Measurements from ENCODE around the gene ZRANB3. TPM values are rescaled to one million over a fixed set of nuclear protein-coding genes. Genes with fewer than 3 reads are reported as not detected.

The ZRANB3 gene
- total RNA-seq, 2 experiments from 2014 or later = 11.8 to 12.7 TPM

DNA sequence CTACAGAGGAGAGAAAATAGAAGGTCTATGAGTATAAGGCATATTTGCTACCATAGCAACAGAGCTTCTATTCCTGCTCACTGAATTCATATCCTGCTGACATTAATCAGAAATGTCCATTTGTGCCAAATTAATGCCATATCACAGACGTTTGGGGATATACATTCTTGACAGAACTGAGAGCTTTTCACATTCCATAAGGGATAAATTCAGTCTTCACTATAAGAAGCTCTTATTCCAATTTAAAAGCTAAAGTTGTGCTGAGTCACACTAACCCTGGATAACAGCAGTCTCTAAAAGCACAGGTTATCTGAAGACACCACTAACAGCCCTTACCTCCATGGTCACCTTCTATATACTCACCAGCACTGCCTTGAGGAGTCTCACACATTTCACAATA is 300.9 kb downstream of the ZRANB3 start:
- Mint-ChIP-seq H3K4me1 (ENCODE audit: low read depth) (no peaks in the 10 kb centered on the region), H3K9me3 (ENCODE audit: insufficient read depth) (no peaks in the 10 kb centered on the region), H3K27me3 (ENCODE audit: low read depth) (no peaks in the 10 kb centered on the region), H3K36me3 (ENCODE audit: low read depth) (peaks cover 7% of the 10 kb centered on the region), H3K4me3 (no peak overlapping the region), H3K27ac (no peak overlapping the region)
- ChIA-PET CTCF (no interaction called here), POLR2A (no interaction called here)
- no peak for ATAC-seq
- no peak for DNase-seq

DNA sequence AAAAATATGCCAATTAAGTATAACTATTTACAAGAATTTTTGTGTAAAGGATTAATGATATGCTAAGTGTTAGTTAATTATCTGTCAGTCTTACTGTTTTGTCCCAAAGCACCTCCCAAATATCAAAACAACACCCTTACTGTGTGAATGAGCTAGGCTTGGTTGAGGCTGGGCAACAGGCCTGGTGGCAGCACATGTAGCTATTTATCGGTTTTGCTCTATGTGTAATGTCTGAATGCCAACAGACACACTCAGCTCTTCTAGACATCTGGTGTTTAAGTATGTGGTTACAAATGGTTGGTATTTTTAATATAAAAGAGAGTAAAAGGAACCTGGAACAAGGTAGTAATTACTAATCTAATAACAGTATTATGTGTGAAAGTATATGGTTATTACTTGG is 303.6 kb downstream of the ZRANB3 start:
- H3K36me3 Mint-ChIP-seq (ENCODE audit: low read depth) = peaks cover 7% of the 10 kb centered on the region
- DNase-seq = no peak
- H3K27me3 Mint-ChIP-seq (ENCODE audit: low read depth) = no peaks in the 10 kb centered on the region
- H3K9me3 Mint-ChIP-seq (ENCODE audit: insufficient read depth) = no peaks in the 10 kb centered on the region
- POLR2A ChIA-PET = no interaction called here
- H3K4me1 Mint-ChIP-seq (ENCODE audit: low read depth) = no peaks in the 10 kb centered on the region
- no peak for ATAC-seq
- H3K4me3 Mint-ChIP-seq = no peak overlapping the region
- H3K27ac Mint-ChIP-seq = no peak overlapping the region
- CTCF ChIA-PET = interaction anchor here (1.7 kb wide), 1 partner anchor 482 kb away, joined by 6 read pairs; no protein-coding TSS in a partner anchor

DNA sequence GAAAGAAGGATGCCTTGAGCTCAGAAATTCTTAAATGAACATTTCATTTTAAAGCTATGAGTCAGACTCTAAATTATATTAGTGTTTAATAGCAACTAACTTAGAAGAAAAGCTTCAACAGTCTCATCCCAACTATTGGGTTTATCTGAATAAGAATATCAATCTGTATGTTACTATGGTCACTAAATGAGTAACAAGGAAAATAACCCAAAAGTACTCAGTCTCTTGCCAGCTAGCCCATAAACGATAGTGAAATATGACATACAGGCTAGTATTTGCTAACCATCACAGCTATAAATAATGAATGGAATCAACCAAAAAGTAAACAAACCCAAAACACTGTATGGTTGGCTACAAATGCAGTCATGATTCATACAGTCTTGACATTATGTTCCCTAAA is 304.1 kb downstream of the ZRANB3 start:
- ChIA-PET POLR2A (no interaction called here), CTCF (interaction anchor here (1.7 kb wide), 1 partner anchor 483 kb away, joined by 6 read pairs; no protein-coding TSS in a partner anchor)
- peaks cover 7% of the 10 kb centered on the region for H3K36me3 Mint-ChIP-seq (ENCODE audit: low read depth)
- no peaks in the 10 kb centered on the region for H3K27me3 Mint-ChIP-seq (ENCODE audit: low read depth)
- ATAC-seq (no peak), DNase-seq (no peak)
- H3K4me3 Mint-ChIP-seq = no peak overlapping the region
- H3K27ac Mint-ChIP-seq = no peak overlapping the region
- H3K9me3 Mint-ChIP-seq (ENCODE audit: insufficient read depth) = no peaks in the 10 kb centered on the region
- no peaks in the 10 kb centered on the region for H3K4me1 Mint-ChIP-seq (ENCODE audit: low read depth)

DNA sequence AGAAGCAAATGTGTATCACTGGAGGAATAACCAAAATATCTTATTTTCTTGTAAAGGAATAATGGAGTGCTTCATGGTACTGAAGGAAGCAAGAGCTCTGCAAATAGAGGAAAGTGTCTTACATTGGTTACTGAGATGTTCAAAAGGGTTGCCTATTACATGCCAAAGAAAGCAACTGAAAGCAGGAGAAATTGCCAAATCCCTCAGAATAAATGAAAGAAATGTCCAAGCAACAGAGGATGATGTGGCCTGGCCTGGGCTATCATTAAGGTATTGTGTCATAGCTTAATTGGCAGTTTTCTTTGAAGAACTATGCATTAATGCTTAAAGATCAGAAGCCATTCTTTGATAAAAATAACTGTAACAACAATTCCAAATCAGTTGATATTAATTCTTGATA is 305.2 kb downstream of the ZRANB3 start:
- no peak for ATAC-seq
- Mint-ChIP-seq H3K27ac (no peak overlapping the region), H3K9me3 (ENCODE audit: insufficient read depth) (no peaks in the 10 kb centered on the region), H3K36me3 (ENCODE audit: low read depth) (peaks cover 7% of the 10 kb centered on the region), H3K4me1 (ENCODE audit: low read depth) (no peaks in the 10 kb centered on the region), H3K27me3 (ENCODE audit: low read depth) (no peaks in the 10 kb centered on the region), H3K4me3 (no peak overlapping the region)
- DNase-seq = no peak
- POLR2A ChIA-PET = no interaction called here
- CTCF ChIA-PET = interaction anchor here (1.7 kb wide), 1 partner anchor 484 kb away, joined by 6 read pairs; no protein-coding TSS in a partner anchor

DNA sequence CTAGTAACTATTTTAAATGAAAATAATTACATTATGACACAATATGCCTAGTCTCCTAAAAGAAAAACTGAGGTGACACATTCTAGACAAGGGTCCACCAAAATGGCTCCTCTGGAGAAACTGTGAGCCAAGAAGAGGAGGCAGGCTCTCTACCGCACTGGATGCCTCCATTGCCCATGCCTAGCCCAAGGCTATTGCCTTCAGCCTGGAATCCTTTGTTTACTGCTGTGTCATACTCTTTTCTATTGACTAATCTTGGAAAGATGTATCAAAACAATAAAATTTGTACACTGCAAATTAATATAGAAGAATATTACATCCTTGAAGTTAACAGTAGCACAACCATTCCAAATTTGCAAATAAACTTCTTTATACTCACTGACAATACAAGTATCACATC is 311.8 kb downstream of the ZRANB3 start:
- POLR2A ChIA-PET = no interaction called here

DNA sequence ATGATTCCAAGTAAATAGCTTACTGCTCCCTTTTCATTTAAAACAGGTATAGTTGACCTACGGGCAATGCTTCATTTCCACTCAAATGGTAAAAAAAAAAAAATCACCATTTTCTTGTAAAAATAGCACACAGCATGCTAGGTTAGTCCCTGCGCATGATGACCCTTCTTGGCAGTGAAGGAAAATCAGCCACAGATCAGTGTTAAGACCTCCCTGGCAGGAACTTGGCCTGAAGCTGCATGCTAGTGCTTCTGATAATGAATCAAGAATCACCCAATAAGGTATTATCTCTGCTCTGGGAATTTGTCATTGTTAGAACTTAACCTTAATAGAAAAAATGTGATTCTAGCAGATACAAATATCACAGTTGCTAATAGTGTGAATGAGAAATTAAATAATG is 312.6 kb downstream of the ZRANB3 start:
- no peaks in the 10 kb centered on the region for H3K27me3 Mint-ChIP-seq (ENCODE audit: low read depth)
- no peak for DNase-seq
- no peaks in the 10 kb centered on the region for H3K4me1 Mint-ChIP-seq (ENCODE audit: low read depth)
- H3K9me3 Mint-ChIP-seq (ENCODE audit: insufficient read depth) = no peaks in the 10 kb centered on the region
- ChIA-PET CTCF (no interaction called here), POLR2A (no interaction called here)
- H3K36me3 Mint-ChIP-seq (ENCODE audit: low read depth) = no peaks in the 10 kb centered on the region
- no peak for ATAC-seq
- no peak overlapping the region for H3K4me3 Mint-ChIP-seq
- no peak overlapping the region for H3K27ac Mint-ChIP-seq

More for the DNA sequence above, 311.8 kb downstream of the ZRANB3 start:
- H3K9me3 Mint-ChIP-seq (ENCODE audit: insufficient read depth) = no peaks in the 10 kb centered on the region
- no peak overlapping the region for H3K4me3 Mint-ChIP-seq
- ATAC-seq (no peak), DNase-seq (no peak)
- H3K36me3 Mint-ChIP-seq (ENCODE audit: low read depth) = no peaks in the 10 kb centered on the region
- CTCF ChIA-PET = no interaction called here
- no peaks in the 10 kb centered on the region for H3K27me3 Mint-ChIP-seq (ENCODE audit: low read depth)
- no peak overlapping the region for H3K27ac Mint-ChIP-seq
- no peaks in the 10 kb centered on the region for H3K4me1 Mint-ChIP-seq (ENCODE audit: low read depth)

DNA sequence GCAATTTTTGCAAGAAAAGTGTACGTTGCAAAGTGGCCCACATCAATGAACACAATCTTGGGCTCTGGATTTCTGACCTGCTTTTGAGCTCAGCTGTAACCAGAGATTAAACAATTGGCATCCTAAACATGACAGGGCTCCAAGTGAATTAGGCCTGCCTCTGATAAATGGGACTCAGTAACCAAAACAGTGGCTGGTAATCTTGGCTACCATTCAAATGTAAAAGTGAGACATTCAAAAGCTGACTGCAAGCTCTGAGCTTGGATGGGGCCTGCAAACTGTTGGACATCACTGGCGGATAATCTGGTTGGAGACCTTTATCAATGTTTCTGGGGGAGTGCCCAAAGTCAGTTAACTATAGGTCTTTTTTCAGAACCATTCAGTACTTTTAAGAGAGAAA is 318.3 kb downstream of the ZRANB3 start:
- Mint-ChIP-seq H3K4me1 (ENCODE audit: low read depth) (no peaks in the 10 kb centered on the region), H3K27me3 (ENCODE audit: low read depth) (no peaks in the 10 kb centered on the region), H3K9me3 (ENCODE audit: insufficient read depth) (no peaks in the 10 kb centered on the region), H3K36me3 (ENCODE audit: low read depth) (no peaks in the 10 kb centered on the region), H3K27ac (no peak overlapping the region), H3K4me3 (no peak overlapping the region)
- ATAC-seq = no peak
- ChIA-PET CTCF (interaction anchor here (1.5 kb wide), 1 partner anchor 209 kb away, joined by 5 read pairs; no protein-coding TSS in a partner anchor), POLR2A (no interaction called here)
- DNase-seq = no peak

DNA sequence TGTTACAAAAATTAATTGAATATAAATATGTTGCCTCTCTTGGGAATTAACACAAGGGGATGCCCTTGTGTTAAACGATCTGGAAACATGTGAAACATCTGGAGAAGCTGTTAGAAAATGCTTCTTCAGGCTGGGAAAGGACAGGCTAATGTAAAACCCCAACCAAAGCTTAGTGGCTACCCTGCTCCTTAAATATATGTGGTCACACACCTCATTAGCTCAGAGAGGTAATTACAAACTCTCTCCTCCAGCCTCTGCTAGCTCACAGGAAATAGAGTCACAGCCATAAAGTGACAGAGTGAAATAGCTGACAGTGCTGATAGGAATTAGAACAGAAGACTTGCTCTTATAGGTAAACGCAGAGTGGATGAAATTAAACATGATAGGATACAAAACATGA is 323.0 kb downstream of the ZRANB3 start:
- Mint-ChIP-seq H3K9me3 (ENCODE audit: insufficient read depth) (no peaks in the 10 kb centered on the region), H3K4me3 (no peak overlapping the region), H3K36me3 (ENCODE audit: low read depth) (no peaks in the 10 kb centered on the region), H3K4me1 (ENCODE audit: low read depth) (no peaks in the 10 kb centered on the region), H3K27ac (no peak overlapping the region), H3K27me3 (ENCODE audit: low read depth) (no peaks in the 10 kb centered on the region)
- CTCF ChIA-PET = interaction anchor here (1.0 to 2.2 kb wide), 2 partner anchors 10 to 34 kb away, joined by 3 to 7 read pairs; no protein-coding TSS in a partner anchor
- no peak for DNase-seq
- POLR2A ChIA-PET = no interaction called here
- ATAC-seq = no peak

DNA sequence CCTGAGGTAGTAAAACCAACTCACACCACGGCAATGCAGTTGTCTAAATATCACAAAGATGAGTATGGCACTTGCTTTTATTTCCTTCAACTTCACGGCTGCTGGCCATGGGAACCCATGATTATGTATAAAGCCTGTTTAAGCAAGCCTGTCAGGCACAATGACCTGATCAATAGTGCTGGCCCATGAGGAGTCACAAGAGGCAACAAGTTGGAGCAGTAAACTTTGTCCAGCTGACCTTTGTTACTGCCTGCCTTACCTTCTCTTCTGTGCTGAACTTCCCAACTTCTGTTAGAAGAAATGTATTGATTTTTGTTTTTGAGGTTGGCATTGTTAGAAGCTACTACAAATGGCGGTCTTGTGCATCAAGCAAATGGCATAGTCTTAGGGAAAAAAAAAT is 327.1 kb downstream of the ZRANB3 start:
- Mint-ChIP-seq H3K27me3 (ENCODE audit: low read depth) (no peaks in the 10 kb centered on the region), H3K27ac (no peak overlapping the region), H3K36me3 (ENCODE audit: low read depth) (no peaks in the 10 kb centered on the region), H3K4me1 (ENCODE audit: low read depth) (no peaks in the 10 kb centered on the region), H3K4me3 (no peak overlapping the region), H3K9me3 (ENCODE audit: insufficient read depth) (no peaks in the 10 kb centered on the region)
- no peak for DNase-seq
- CTCF ChIA-PET = interaction anchor here (0.6 kb wide), 1 partner anchor 112 kb away, joined by 3 read pairs; no protein-coding TSS in a partner anchor
- no peak for ATAC-seq
- POLR2A ChIA-PET = no interaction called here

DNA sequence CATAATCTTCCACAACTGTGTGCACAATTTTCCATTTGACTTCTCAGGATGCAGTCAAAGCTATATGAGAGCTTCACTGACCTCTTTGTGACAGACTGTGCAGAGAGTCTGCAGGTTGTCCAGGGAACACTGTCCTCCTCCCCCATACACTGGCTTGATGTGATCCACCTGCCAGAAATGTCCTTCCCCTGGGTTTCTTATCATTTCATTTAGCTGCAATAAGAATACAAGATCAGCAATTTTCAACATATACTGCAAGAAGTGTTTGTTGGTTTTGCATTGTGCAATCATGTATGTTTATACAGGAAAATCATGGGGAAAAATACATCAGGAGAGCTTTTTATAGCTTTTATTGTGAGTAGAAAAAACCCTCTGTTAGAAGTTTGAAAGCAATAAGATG is 328.3 kb downstream of the ZRANB3 start:
- ATAC-seq = no peak
- Mint-ChIP-seq H3K27ac (no peak overlapping the region), H3K27me3 (ENCODE audit: low read depth) (no peaks in the 10 kb centered on the region), H3K36me3 (ENCODE audit: low read depth) (no peaks in the 10 kb centered on the region), H3K4me3 (no peak overlapping the region), H3K4me1 (ENCODE audit: low read depth) (no peaks in the 10 kb centered on the region), H3K9me3 (ENCODE audit: insufficient read depth) (no peaks in the 10 kb centered on the region)
- ChIA-PET POLR2A (no interaction called here), CTCF (no interaction called here)
- DNase-seq = no peak

DNA sequence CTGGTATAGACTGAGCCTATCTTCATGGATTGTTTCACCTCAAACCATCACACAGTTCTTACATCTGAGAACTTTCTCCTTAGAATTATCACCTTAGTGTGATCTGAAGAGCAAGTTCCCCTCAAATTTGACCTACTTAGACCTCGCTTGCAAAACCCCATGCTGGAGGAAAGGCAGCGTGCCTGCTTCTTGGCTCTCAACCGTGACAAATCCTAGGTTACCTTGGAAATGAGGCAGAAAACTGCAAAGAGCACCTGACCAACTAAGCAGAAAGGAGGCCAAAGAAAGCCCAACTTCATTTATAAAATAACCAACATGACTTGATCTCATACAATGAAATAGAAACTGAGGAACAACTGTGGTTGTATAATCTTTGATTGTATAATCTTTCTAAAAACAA is 332.5 kb downstream of the ZRANB3 start:
- H3K27me3 Mint-ChIP-seq (ENCODE audit: low read depth) = no peaks in the 10 kb centered on the region
- no peak overlapping the region for H3K4me3 Mint-ChIP-seq
- peaks cover 1% of the 10 kb centered on the region for H3K36me3 Mint-ChIP-seq (ENCODE audit: low read depth)
- ATAC-seq (no peak), DNase-seq (no peak)
- ChIA-PET CTCF (interaction anchor here (2.7 kb wide), 1 partner anchor 9 kb away, joined by 7 read pairs; no protein-coding TSS in a partner anchor), POLR2A (no interaction called here)
- no peaks in the 10 kb centered on the region for H3K4me1 Mint-ChIP-seq (ENCODE audit: low read depth)
- no peak overlapping the region for H3K27ac Mint-ChIP-seq
- peaks cover 4% of the 10 kb centered on the region for H3K9me3 Mint-ChIP-seq (ENCODE audit: insufficient read depth)

DNA sequence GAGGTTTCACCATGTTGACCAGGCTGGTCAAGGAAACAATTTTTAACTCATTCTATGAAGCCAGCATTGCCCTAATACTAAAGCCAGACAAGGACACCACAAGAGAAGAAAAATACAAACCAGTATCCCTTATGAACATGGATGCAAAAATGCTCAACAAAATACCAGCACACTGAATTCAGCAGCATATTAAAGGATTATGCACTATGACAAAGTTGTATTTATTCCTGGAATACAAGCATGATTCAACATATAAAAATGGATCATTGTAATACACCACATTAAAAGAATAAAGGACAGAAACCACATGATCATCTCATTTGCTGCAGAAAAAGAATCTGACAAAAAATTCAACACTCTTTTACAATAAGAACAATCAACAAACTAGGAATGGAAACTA is 340.2 kb downstream of the ZRANB3 start:
- Mint-ChIP-seq H3K27me3 (ENCODE audit: low read depth) (no peaks in the 10 kb centered on the region), H3K9me3 (ENCODE audit: insufficient read depth) (peaks cover 26% of the 10 kb centered on the region), H3K4me3 (no peak overlapping the region), H3K4me1 (ENCODE audit: low read depth) (no peaks in the 10 kb centered on the region), H3K27ac (no peak overlapping the region), H3K36me3 (ENCODE audit: low read depth) (peaks cover 9% of the 10 kb centered on the region)
- ATAC-seq (no peak), DNase-seq (no peak)
- ChIA-PET CTCF (no interaction called here), POLR2A (no interaction called here)

DNA sequence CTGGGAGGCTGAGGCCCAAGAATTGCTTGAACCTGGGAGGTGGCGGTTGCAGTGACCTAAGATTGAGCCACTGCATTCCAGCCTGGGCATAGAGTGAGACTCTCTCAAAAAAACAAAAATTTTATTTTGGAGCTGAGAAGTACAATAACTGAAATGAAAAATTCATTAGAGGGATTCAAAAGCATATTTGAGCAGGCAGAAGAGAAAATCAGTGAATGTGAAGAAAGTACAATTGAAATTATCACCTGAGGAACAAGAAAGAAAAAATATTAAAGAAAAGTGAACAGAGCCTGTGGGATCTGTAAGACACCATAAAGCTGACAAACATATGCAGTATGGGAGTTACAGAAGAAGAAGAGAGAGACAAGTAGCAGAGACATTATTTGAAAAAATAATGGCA is 341.9 kb downstream of the ZRANB3 start:
- ChIA-PET POLR2A (no interaction called here), CTCF (interaction anchor here (1.5 kb wide), 1 partner anchor 185 kb away, joined by 4 read pairs; no protein-coding TSS in a partner anchor)
- Mint-ChIP-seq H3K36me3 (ENCODE audit: low read depth) (peaks cover 8% of the 10 kb centered on the region), H3K4me1 (ENCODE audit: low read depth) (no peaks in the 10 kb centered on the region), H3K4me3 (no peak overlapping the region), H3K9me3 (ENCODE audit: insufficient read depth) (peaks cover 24% of the 10 kb centered on the region), H3K27me3 (ENCODE audit: low read depth) (no peaks in the 10 kb centered on the region), H3K27ac (no peak overlapping the region)
- ATAC-seq (no peak), DNase-seq (no peak)

Measured in activated CD8-positive, alpha-beta T cell treated with anti-CD3 and anti-CD28 coated beads, Interleukin-2, amount 10 ng/mL, durations not matched to agents 7 days and 5 days (primary cell).